Thoracic aorta (tissue), 2 donors: ENCODE data around the gene CNDP2. TPM values are rescaled to one million over a fixed set of nuclear protein-coding genes. Genes with fewer than 3 reads are reported as not detected.
"Not testable (repeated sequence)": the region's sequence is repeated elsewhere in the genome, so short reads cannot be mapped to it uniquely, and the experiment has no call there.

ENCODE experiments used
- ATAC-seq: fragments of 150-250 bp; one replicate; pipeline ENCODE4 v1.8.0; 2017; ENCODE audit warnings: low read depth; ENCODE audit not compliant: insufficient number of reproducible peaks, low FRiP score
- DNase-seq: peaks from one replicate; pipeline ENCODE4 v3.0.0-alpha.2; 2020; ENCODE audit warnings: low spot score
- H3K27ac ChIP-seq, 2 donors: fragments of 200-600 bp; sonication (generic); 1 replicate in 1 of 2; 2 replicates in 1 of 2; pipeline ENCODE4 v1.5.1; 2016; ENCODE audit warnings: mild to moderate bottlenecking in 2 of 2, moderate library complexity in 2 of 2
- H3K27me3 ChIP-seq: fragments of 200-600 bp; sonication (generic); replicated peaks from 2 replicates; pipeline ENCODE4 v1.6.0; 2016; ENCODE audit warnings: mild to moderate bottlenecking; ENCODE audit not compliant: insufficient read depth
- H3K36me3 ChIP-seq: fragments of 200-600 bp; sonication (generic); one replicate; pipeline ENCODE4 v1.5.1; 2016
- H3K4me1 ChIP-seq, 2 donors: fragments of 200-600 bp; sonication (generic); 1 replicate in 1 of 2; 2 replicates in 1 of 2; pipeline versions ENCODE4 v1.5.1 to v1.6.0; 2016; ENCODE audit warnings: low read depth in 2 of 2, mild to moderate bottlenecking in 1 of 2; ENCODE audit not compliant: control insufficient read depth in 1 of 2
- H3K4me3 ChIP-seq: fragments of 200-600 bp; sonication (generic); 2 replicates; pipeline ENCODE4 v1.5.1; 2016; ENCODE audit warnings: mild to moderate bottlenecking
- H3K9me3 ChIP-seq: fragments of 200-600 bp; sonication (generic); 2 replicates; pipeline ENCODE4 v1.5.1; 2016
- total RNA-seq, 2 donors: library from RNA; depleted of rRNA; stranded (reverse); fragments of >200 nt; gene quantifications; one replicate each; pipeline versions ENCODE4 v1.1.0 to v1.2.3, GENCODE V29; 2016
- TF ChIP-seq, protein P1 (sequence below): fragments of 200-600 bp; sonication (generic); IDR thresholded peaks from one replicate; pipeline ENCODE4 v1.5.1; 2019; ENCODE audit warnings: antibody characterized with exemption

The CNDP2 gene
- total RNA-seq, 2 donors from 2014 or later = 44.3 to 106 TPM

DNA sequence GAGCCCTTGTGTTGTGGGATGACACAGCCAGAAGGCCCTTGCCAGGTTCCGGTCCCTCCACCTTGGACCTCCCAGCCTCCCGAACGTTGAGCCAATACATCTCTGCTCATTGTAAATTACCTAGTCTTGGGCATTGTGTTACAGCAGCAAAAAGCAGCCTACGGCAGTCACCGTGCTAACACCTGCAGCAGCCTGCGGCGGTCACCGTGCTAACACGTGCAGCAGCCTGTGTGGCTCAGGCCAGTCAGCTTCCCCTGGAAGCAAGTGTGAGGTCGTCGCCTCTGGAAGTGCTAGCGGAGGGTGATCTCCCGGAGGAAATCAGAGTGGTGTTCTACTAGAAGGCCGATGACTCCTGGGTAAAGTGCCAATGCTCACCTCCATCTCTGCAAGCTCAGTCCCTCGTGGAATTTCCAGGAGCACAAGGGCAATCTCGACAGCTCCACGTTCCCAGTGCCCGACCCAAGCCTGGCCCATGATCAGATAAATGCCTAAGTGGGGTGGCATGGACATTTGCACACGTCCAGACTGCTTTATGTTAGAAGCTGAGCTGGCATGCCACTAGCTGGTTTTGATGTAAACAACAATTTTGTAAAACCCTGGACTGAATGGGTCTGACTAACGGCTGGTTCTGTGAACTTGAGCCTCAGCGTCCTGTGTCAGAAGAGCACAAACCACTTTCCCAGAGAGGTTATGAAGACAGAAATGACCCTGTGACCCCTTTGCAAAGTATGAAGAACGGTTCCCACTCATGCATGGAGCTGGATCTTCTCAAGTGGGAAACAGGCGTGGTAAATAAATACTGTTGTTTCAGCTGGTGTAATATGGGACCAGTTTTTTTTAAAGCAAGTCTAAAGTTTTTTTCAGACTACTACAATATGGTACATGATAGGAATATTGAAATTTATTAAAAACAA, 26.7 kb downstream of the CNDP2 start:
- no peak overlapping the region for H3K27ac ChIP-seq
- DNase-seq = no peak
- peaks cover 25% of the 10 kb centered on the region for H3K36me3 ChIP-seq
- H3K27me3 ChIP-seq = no peaks in the 10 kb centered on the region
- TF ChIP-seq, protein P1, sequence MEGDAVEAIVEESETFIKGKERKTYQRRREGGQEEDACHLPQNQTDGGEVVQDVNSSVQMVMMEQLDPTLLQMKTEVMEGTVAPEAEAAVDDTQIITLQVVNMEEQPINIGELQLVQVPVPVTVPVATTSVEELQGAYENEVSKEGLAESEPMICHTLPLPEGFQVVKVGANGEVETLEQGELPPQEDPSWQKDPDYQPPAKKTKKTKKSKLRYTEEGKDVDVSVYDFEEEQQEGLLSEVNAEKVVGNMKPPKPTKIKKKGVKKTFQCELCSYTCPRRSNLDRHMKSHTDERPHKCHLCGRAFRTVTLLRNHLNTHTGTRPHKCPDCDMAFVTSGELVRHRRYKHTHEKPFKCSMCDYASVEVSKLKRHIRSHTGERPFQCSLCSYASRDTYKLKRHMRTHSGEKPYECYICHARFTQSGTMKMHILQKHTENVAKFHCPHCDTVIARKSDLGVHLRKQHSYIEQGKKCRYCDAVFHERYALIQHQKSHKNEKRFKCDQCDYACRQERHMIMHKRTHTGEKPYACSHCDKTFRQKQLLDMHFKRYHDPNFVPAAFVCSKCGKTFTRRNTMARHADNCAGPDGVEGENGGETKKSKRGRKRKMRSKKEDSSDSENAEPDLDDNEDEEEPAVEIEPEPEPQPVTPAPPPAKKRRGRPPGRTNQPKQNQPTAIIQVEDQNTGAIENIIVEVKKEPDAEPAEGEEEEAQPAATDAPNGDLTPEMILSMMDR = no peak
- H3K4me1 ChIP-seq = no peaks in the 10 kb centered on the region
- no peak for ATAC-seq
- H3K4me3 ChIP-seq = no peak overlapping the region
- no peaks in the 10 kb centered on the region for H3K9me3 ChIP-seq

GRCh38 chr18:74524097-74524496, 27.9 kb downstream of the CNDP2 start:
- no peak for DNase-seq
- H3K9me3 ChIP-seq = no peaks in the 10 kb centered on the region
- peaks cover 15% of the 10 kb centered on the region for H3K36me3 ChIP-seq
- no peak overlapping the region for H3K4me3 ChIP-seq
- H3K27ac ChIP-seq = no peak overlapping the region
- TF ChIP-seq, protein P1 = no peak
- no peaks in the 10 kb centered on the region for H3K4me1 ChIP-seq
- H3K27me3 ChIP-seq = no peaks in the 10 kb centered on the region
- ATAC-seq = no peak

DNA sequence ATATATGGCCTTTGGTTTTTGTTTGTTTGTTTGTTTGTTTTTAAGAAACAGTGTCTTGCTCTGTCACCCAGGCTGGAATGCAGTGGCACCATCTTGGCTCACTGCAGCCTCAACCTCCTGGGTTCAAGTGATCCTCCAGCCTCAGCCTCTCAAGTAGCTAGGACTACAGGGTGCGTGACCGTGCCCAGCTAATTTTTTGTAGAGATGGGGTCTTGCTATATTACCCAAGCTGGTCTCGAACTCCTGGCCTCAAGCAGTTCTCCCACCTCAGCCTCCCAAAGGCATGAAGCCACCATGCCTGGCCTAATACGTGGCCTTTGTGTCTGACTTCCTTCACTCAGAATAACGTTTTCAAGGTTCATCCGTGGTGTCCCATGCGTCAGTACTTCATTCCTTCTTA, 28.8 kb downstream of the CNDP2 start:
- not testable (repeated sequence) for H3K27me3 ChIP-seq, H3K4me3 ChIP-seq, H3K27ac ChIP-seq, H3K9me3 ChIP-seq, H3K4me1 ChIP-seq, DNase-seq, ATAC-seq, H3K36me3 ChIP-seq

DNA sequence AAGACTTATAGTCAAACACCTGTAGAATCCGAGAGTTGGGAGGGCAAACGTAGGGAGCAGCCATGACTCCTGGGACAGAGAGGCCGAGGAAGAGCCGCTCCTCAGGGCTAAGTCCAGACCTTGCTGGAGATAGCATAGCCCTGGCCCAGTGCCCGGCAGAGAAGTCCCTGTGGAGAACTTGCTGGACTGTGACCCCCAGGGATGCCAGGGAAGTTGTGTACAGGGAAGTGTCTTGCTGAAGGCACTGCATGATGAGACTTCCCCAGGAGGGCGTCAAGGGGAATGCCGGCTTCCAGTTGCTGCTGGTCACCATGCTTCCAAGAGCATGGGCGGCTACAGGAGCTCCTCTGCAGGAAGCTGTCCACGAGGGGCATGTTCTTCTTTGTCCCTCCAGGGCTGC, 29.6 kb downstream of the CNDP2 start:
- no peak for DNase-seq
- no peak for ATAC-seq
- Histone ChIP-seq H3K9me3 (no peaks in the 10 kb centered on the region), H3K27me3 (no peaks in the 10 kb centered on the region), H3K4me3 (no peak overlapping the region), H3K36me3 (no peaks in the 10 kb centered on the region), H3K4me1 (no peaks in the 10 kb centered on the region), H3K27ac (no peak overlapping the region)
- TF ChIP-seq, protein P1 = no peak

DNA sequence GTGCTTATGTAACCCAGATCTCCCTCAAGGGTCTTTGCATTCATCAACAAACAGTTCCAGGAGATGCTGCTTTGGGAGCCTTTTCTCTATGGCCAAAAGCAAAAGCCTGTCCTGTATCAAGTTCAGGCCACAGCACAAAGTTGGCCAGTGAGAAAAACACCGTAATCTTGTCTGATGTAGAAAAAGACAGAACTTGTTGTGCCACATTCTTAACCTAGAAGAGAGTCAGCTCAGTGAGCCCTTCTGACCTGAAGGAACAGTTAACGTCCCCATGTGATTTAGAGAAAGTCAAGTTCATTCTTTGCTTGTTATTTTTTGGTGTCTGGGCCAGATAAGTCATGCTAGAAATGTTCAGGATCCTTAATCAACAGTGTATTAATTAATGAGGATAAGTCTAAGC, 30.3 kb downstream of the CNDP2 start:
- TF ChIP-seq, protein P1 = no peak
- DNase-seq (no peak), ATAC-seq (no peak)
- no peaks in the 10 kb centered on the region for H3K4me1 ChIP-seq
- H3K9me3 ChIP-seq = no peaks in the 10 kb centered on the region
- H3K27me3 ChIP-seq = no peaks in the 10 kb centered on the region
- H3K36me3 ChIP-seq = no peaks in the 10 kb centered on the region
- H3K27ac ChIP-seq = no peak overlapping the region
- no peak overlapping the region for H3K4me3 ChIP-seq
